A673 (cell line): ENCODE data around the gene PHC2. TPM values are rescaled to one million over a fixed set of nuclear protein-coding genes. Genes with fewer than 3 reads are reported as not detected.

Experiments
- BruUV-seq: library from RNA; stranded (reverse); fragments of 400-500 nt; replicated peaks from 2 replicates; lab custom pipeline; 2021; lab: Mats Ljungman, UMichigan
- CTCF ChIA-PET: fragments of 300-600 bp; sonication (Branson Sonifier 250); formaldehyde crosslinking; loops from one replicate; lab custom pipeline; 2022; ENCODE audit warnings: antibody characterized with exemption; lab: Charles Lee
- POLR2A ChIA-PET: fragments of 300-600 bp; sonication (Branson Sonifier 250); formaldehyde crosslinking; loops from one replicate; lab custom pipeline; 2022; ENCODE audit warnings: antibody characterized with exemption; ENCODE audit not compliant: low non-redundant PET; lab: Charles Lee
- DNase-seq: peaks from one replicate; pipeline ENCODE4 v3.0.0-alpha.2; 2015; ENCODE audit warnings: low spot score
- H3K27ac ChIP-seq: fragments of 200-600 bp; sonication (generic); 2 replicates; pipeline ENCODE4 v1.5.1; 2016; ENCODE audit warnings: mixed run types, low read depth, mild to moderate bottlenecking, mixed read lengths, antibody characterized with exemption, low read length; ENCODE audit not compliant: poor library complexity, severe bottlenecking
- H3K27me3 ChIP-seq: fragments of 200-600 bp; sonication (generic); replicated peaks from 2 replicates; pipeline ENCODE4 v1.6.1; 2017; ENCODE audit warnings: mixed run types, low read depth, mild to moderate bottlenecking, mixed read lengths, antibody characterized with exemption, low read length; ENCODE audit not compliant: insufficient read depth, poor library complexity
- H3K36me3 ChIP-seq: fragments of 200-600 bp; sonication (generic); 2 replicates; pipeline ENCODE4 v1.6.1; 2016; ENCODE audit warnings: mixed run types, mild to moderate bottlenecking, mixed read lengths, antibody characterized with exemption, low read length; ENCODE audit not compliant: insufficient read depth, poor library complexity, severe bottlenecking
- H3K4me1 ChIP-seq: fragments of 200-600 bp; sonication (generic); 2 replicates; pipeline ENCODE4 v1.6.1; 2017; ENCODE audit warnings: mixed run types, mild to moderate bottlenecking, mixed read lengths, antibody characterized with exemption, low read length; ENCODE audit not compliant: insufficient read depth, poor library complexity, severe bottlenecking
- H3K4me3 ChIP-seq: fragments of 200-600 bp; sonication (generic); 2 replicates; pipeline ENCODE4 v1.5.1; 2016; ENCODE audit warnings: low read depth, mixed run types, mild to moderate bottlenecking, mixed read lengths, low read length; ENCODE audit not compliant: poor library complexity, severe bottlenecking
- H3K9me3 ChIP-seq: fragments of 200-600 bp; sonication (generic); 2 replicates; pipeline ENCODE4 v1.6.1; 2016; ENCODE audit warnings: mixed run types, low read depth, mild to moderate bottlenecking, mixed read lengths, antibody characterized with exemption, low read length; ENCODE audit not compliant: poor library complexity, severe bottlenecking
- EZH2 ChIP-seq: fragments of 200-600 bp; sonication (generic); IDR thresholded peaks from 2 replicates; pipeline ENCODE4 v1.6.1; 2017; ENCODE audit warnings: borderline replicate concordance, low read depth, mild to moderate bottlenecking, mixed read lengths, antibody characterized with exemption, low read length; ENCODE audit not compliant: poor library complexity, severe bottlenecking
- intact Hi-C: fragments of 100-400 bp; cut with micrococcal nuclease; formaldehyde crosslinking; loops from one replicate; pipeline ENCODE4 v1.10.0; 2022; ENCODE audit not compliant: unreplicated experiment
- total RNA-seq: library from RNA; stranded (reverse); gene quantifications from 2 replicates; pipeline ENCODE4 v1.2.3, GENCODE V29; 2021
- TF ChIP-seq, protein P1 (sequence below): fragments of 300-800, 200-600 bp; sonication (generic); conservative IDR thresholded peaks from 2 replicates; pipeline ENCODE4 v1.5.1; 2017; ENCODE audit warnings: low read depth, mild to moderate bottlenecking, antibody characterized with exemption, low read length, moderate library complexity, mixed read lengths

PHC2 gene
- total RNA-seq, 1 experiment from 2014 or later: 136 TPM

DNA sequence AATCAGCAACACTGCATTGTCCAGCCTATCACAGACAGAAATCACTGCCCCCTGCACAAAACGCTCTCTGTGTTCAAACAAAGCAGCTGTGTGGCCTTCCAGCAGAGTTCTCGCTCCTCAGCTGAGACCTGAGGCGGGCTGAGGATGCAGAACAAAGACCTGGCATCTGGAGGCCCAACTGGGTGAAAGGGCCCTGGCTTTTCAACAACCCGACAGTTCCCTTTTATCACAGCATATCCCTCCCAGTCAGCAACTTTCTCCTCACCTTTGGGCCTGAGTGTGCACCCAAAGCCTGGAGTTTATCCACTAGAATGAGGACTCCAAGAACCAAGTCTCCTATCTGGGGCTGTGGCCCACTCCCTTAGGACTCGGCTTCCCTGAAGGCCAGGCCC, 67.4 kb downstream of the PHC2 start:
- Histone ChIP-seq H3K27ac (peak overlapping the region; percentile 94), H3K9me3 (no peaks in the 10 kb centered on the region), H3K27me3 (no peaks in the 10 kb centered on the region), H3K4me1 (peaks cover 44% of the 10 kb centered on the region), H3K4me3 (peak overlapping the region; percentile 26), H3K36me3 (peaks cover 11% of the 10 kb centered on the region)
- no TSS peak for BruUV-seq
- ChIA-PET POLR2A (interaction anchor here (0.7 kb wide), 1 partner anchor 7 kb away, joined by 4 read pairs; no protein-coding TSS in a partner anchor), CTCF (interaction anchor here (0.6 kb wide), 2 partner anchors 9 to 471 kb away, joined by 3 read pairs; no protein-coding TSS in a partner anchor)
- TF ChIP-seq, protein P1, sequence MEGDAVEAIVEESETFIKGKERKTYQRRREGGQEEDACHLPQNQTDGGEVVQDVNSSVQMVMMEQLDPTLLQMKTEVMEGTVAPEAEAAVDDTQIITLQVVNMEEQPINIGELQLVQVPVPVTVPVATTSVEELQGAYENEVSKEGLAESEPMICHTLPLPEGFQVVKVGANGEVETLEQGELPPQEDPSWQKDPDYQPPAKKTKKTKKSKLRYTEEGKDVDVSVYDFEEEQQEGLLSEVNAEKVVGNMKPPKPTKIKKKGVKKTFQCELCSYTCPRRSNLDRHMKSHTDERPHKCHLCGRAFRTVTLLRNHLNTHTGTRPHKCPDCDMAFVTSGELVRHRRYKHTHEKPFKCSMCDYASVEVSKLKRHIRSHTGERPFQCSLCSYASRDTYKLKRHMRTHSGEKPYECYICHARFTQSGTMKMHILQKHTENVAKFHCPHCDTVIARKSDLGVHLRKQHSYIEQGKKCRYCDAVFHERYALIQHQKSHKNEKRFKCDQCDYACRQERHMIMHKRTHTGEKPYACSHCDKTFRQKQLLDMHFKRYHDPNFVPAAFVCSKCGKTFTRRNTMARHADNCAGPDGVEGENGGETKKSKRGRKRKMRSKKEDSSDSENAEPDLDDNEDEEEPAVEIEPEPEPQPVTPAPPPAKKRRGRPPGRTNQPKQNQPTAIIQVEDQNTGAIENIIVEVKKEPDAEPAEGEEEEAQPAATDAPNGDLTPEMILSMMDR: no peak
- no peak for TF ChIP-seq EZH2
- intact Hi-C loops: loop anchor here (5.0 kb wide), 2 partner anchors 94 to 236 kb away; no protein-coding TSS in a partner anchor
- no peak for DNase-seq

DNA sequence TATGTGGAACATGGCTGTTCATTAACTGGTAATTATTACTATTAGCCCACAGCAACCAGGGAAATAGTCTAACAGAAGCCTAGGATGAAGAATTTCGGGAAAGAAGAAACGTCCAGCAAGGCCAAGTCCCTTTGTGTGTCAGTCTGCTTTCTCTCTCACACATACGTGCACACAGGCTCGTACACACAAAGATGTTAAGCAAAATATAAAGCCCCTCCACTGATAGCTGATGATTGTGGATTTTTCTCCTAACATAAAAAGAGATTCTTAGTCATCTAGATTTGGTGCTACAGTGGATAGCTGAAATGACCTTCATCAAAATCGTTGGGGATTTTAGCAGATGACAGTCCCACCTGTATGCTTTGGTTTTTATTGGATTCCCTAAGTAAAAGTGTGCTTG, 67.9 kb downstream of the PHC2 start:
- ChIA-PET CTCF (no interaction called here), POLR2A (no interaction called here)
- intact Hi-C loops: loop anchor here (5.0 kb wide), 2 partner anchors 94 to 236 kb away; no protein-coding TSS in a partner anchor

DNA sequence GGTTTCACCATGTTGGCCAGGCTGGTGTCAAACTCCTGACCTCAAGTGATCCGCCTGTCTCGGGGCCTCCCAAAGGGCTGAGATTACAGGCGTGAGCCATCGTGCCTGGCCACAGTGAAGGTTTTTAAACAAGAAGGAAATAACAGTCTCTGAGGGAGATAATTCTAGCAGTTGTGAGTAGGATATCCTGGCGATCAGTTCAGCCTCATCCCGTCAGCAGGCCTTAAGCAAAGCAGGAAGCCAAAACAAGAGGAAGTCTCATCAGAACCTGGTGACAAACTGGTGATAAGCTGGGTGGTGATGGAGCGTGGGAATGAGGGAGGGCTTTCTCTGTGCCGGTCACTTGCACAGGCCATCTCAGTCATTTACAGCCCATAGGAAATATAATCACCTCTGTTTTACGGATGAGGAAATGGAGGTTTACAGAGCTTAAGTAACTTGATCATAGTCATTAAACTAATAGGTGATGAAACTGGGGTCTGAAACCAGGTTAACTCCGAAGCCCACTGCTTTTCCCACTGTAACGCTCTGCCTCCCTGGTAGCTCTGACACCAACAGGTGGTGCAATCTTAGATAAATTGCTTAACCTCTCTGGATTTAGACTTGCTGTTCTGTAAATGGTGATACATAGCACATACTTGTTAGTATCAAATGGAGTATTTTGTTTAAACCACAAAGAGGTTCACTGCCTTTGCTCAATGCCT, 69.2 kb downstream of the PHC2 start:
- no peaks in the 10 kb centered on the region for H3K27me3 ChIP-seq
- H3K9me3 ChIP-seq: no peaks in the 10 kb centered on the region
- H3K4me3 ChIP-seq: no peak overlapping the region
- CTCF ChIA-PET: no interaction called here
- BruUV-seq: no TSS peak
- H3K27ac ChIP-seq: peak overlapping the region; percentile 94
- peaks cover 11% of the 10 kb centered on the region for H3K36me3 ChIP-seq
- no peak for TF ChIP-seq EZH2
- TF ChIP-seq, protein P1: no peak
- intact Hi-C loops: loop anchor here (5.0 kb wide), 2 partner anchors 96 to 234 kb away; no protein-coding TSS in a partner anchor
- H3K4me1 ChIP-seq: peaks cover 44% of the 10 kb centered on the region
- no peak for DNase-seq
- POLR2A ChIA-PET: no interaction called here

More for the DNA sequence above, 67.9 kb downstream of the PHC2 start:
- Histone ChIP-seq H3K4me3 (peak overlapping the region; percentile 26), H3K27ac (peak overlapping the region; percentile 94), H3K4me1 (peaks cover 44% of the 10 kb centered on the region), H3K36me3 (peaks cover 11% of the 10 kb centered on the region), H3K9me3 (no peaks in the 10 kb centered on the region), H3K27me3 (no peaks in the 10 kb centered on the region)
- no TSS peak for BruUV-seq
- TF ChIP-seq, protein P1: no peak
- TF ChIP-seq EZH2: no peak
- DNase-seq: no peak
